ENCODE measurements around the gene FGB.

DNA sequence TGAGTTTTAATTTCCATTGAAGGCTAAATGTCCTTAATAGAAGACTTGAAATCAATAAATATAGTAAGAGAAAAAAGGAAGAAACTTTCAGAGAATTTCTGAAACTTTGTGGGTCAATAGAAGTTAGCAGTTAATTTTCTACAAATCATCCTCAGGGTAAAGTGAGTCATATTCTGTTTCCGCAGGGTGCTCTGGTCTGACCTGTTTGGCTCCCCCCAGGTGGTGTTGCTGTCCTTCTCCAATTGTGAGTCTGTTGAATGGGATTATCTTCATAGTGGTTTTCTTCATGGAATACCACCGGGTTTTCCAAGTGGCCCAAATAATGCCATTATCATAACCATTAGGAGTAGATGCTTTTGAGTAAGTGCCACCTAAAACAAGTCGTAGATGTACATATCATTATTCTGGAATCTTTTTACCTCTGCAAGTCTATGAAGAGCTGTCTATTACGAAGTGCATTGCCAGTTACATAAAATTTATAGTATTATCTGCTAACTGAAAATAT lies 41.9 kb downstream of the FGB start:
- TF ChIP-seq EZH2 (IDR thresholded peaks at IDR 0.05; ENCODE audit: insufficient read depth, poor library complexity, severe bottlenecking) (no peak), EZH2phosphoT487 (IDR thresholded peaks at IDR 0.05; ENCODE audit: insufficient read depth, low read depth) (no peak)
